Measurements from ENCODE around the gene ARHGAP6.

DNA sequence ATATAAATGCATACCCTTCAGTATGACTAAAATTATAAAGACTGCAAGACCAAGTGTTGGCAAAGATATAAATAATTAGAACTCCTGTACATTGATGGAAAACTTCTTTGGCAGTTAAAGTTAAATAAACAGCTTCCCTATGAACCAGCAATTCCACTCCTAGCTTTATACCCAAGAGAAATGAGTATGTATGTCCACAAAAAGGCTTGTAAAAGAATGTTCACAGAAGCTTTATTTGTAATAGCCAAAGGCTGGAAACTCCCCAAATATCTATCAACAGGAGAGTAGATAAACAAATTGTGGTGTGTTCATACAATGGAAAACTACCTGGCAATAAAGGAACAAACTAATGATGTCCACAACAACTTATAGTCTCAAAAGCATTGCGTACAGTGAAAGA lies 187.7 kb downstream of the ARHGAP6 start:
- TF ChIP-seq ARNTL (CRISPR knock-in tag; IDR thresholded peaks at IDR 0.05; ENCODE audit: borderline replicate concordance, low read depth), result no peak
- TF ChIP-seq TCF4 (CRISPR knock-in tag; IDR thresholded peaks at IDR 0.05; ENCODE audit: borderline replicate concordance), result no peak
- TF ChIP-seq ZNF8 (CRISPR knock-in tag; IDR thresholded peaks at IDR 0.05), result no peak
- no peak for TF ChIP-seq ZFP30 (CRISPR knock-in tag; IDR thresholded peaks at IDR 0.05)
- TF ChIP-seq RARB (CRISPR knock-in tag; IDR thresholded peaks at IDR 0.05), result no peak
- no peak for TF ChIP-seq ESRRG (CRISPR knock-in tag; IDR thresholded peaks at IDR 0.05)
- TF ChIP-seq ZNF565 (CRISPR knock-in tag; conservative IDR thresholded peaks at IDR 0.05; ENCODE audit: low read depth), result no peak
- no peak for TF ChIP-seq CREB5 (CRISPR knock-in tag; IDR thresholded peaks at IDR 0.05; ENCODE audit: low read depth)
- no peak for TF ChIP-seq ZFP3 (CRISPR knock-in tag; IDR thresholded peaks at IDR 0.05)
